ENCODE data around the gene ERC2.

GRCh38 chr3:55489798-55490132 is 978.5 kb downstream of the ERC2 start:
- TF ChIP-seq, protein P1, sequence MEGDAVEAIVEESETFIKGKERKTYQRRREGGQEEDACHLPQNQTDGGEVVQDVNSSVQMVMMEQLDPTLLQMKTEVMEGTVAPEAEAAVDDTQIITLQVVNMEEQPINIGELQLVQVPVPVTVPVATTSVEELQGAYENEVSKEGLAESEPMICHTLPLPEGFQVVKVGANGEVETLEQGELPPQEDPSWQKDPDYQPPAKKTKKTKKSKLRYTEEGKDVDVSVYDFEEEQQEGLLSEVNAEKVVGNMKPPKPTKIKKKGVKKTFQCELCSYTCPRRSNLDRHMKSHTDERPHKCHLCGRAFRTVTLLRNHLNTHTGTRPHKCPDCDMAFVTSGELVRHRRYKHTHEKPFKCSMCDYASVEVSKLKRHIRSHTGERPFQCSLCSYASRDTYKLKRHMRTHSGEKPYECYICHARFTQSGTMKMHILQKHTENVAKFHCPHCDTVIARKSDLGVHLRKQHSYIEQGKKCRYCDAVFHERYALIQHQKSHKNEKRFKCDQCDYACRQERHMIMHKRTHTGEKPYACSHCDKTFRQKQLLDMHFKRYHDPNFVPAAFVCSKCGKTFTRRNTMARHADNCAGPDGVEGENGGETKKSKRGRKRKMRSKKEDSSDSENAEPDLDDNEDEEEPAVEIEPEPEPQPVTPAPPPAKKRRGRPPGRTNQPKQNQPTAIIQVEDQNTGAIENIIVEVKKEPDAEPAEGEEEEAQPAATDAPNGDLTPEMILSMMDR (IDR thresholded peaks at IDR 0.05), result no peak
- TF ChIP-seq POLR2A (IDR thresholded peaks at IDR 0.05), result no peak

All from heart left ventricle (tissue), 13 donors.